ENCODE measurements around the gene CREBBP. TPM values are rescaled to one million over a fixed set of nuclear protein-coding genes. Genes with fewer than 3 reads are reported as not detected.

Gene CREBBP
- total RNA-seq, 1 donor from 2014 or later, result 131 TPM

GRCh38 chr16:3879887-3880564 is 487 bp downstream of the CREBBP start:
- ChIA-PET CTCF (interaction anchor here (1.0 to 1.7 kb wide), 2 partner anchors 108 to 120 kb away, joined by 3 to 4 read pairs; no protein-coding TSS in a partner anchor), POLR2A (interaction anchor here (0.7 to 2.4 kb wide), 7 partner anchors 61 to 391 kb away, joined by 3 to 11 read pairs (median 4); partner anchors contain the start of gene TRAP1)
- no peaks in the 10 kb centered on the region for H3K9me3 Mint-ChIP-seq
- H3K27me3 Mint-ChIP-seq, result peaks cover 5% of the 10 kb centered on the region
- TF ChIP-seq, protein P1, sequence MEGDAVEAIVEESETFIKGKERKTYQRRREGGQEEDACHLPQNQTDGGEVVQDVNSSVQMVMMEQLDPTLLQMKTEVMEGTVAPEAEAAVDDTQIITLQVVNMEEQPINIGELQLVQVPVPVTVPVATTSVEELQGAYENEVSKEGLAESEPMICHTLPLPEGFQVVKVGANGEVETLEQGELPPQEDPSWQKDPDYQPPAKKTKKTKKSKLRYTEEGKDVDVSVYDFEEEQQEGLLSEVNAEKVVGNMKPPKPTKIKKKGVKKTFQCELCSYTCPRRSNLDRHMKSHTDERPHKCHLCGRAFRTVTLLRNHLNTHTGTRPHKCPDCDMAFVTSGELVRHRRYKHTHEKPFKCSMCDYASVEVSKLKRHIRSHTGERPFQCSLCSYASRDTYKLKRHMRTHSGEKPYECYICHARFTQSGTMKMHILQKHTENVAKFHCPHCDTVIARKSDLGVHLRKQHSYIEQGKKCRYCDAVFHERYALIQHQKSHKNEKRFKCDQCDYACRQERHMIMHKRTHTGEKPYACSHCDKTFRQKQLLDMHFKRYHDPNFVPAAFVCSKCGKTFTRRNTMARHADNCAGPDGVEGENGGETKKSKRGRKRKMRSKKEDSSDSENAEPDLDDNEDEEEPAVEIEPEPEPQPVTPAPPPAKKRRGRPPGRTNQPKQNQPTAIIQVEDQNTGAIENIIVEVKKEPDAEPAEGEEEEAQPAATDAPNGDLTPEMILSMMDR (IDR thresholded peaks at IDR 0.05), result no peak
- H3K27ac Mint-ChIP-seq, result no peak overlapping the region
- peaks cover 47% of the 10 kb centered on the region for H3K4me1 Mint-ChIP-seq
- peak overlapping the region; percentile 91 for H3K4me3 Mint-ChIP-seq
- DNase-seq, result peak; percentile 71
- intact Hi-C loops (cut with micrococcal nuclease), result loop anchor here (1.0 to 5.0 kb wide), 10 partner anchors 19 to 479 kb away; partner anchors contain the start of genes SLX4, TFAP4, ZNF174 and ZSCAN32
- ATAC-seq (ENCODE audit: low read depth), result peak; percentile 68
- peaks cover 32% of the 10 kb centered on the region for H3K36me3 Mint-ChIP-seq (ENCODE audit: low read depth)

DNA sequence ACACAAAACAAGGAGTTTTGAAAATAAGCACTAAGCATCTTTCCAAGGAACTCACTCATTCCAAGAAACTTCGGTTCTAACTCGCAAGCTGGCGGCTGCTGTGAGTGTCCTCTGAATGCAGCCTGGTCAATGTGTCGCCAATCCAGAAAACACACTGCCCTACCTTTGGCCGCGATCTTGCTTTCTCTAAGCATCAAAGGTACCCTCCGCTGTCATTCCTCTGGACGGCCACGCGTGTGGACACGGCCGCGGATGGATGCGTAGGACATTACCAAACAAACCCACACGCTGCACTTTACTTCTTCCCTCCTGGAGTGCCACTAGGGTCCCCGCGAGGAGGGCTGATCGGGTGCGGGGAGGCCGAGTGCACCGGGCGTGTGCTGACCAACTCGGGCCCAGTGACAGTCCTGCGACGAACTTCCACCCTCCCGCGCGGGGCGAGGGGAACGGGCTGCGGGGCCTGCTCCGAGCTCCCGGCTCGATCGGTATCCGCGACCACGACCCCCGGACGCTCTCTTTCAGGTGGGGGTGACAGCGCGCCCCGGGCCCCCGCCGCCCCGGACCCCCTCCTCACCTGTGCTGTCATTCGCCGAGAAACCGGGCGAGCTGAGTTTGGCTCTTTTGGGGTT is 1.1 kb downstream of the CREBBP start:
- Mint-ChIP-seq H3K4me1 (peaks cover 53% of the 10 kb centered on the region), H3K9me3 (no peaks in the 10 kb centered on the region), H3K27me3 (peaks cover 5% of the 10 kb centered on the region), H3K27ac (peak overlapping the region; percentile 81), H3K4me3 (peak overlapping the region; percentile 91), H3K36me3 (ENCODE audit: low read depth) (peaks cover 36% of the 10 kb centered on the region)
- DNase-seq, result peak; percentile 31
- TF ChIP-seq, protein P1 (IDR thresholded peaks at IDR 0.05), result no peak
- intact Hi-C loops (cut with micrococcal nuclease), result loop anchor here (2.0 to 5.0 kb wide), 3 partner anchors 19 to 61 kb away; no protein-coding TSS in a partner anchor
- POLR2A ChIA-PET, result interaction anchor here (0.6 to 2.4 kb wide), 6 partner anchors 8 to 374 kb away, joined by 3 to 11 read pairs (median 5); partner anchors contain the start of gene TRAP1
- CTCF ChIA-PET, result interaction anchor here (0.6 to 1.7 kb wide), 4 partner anchors 83 to 375 kb away, joined by 3 to 7 read pairs (median 4); no protein-coding TSS in a partner anchor
- ATAC-seq (ENCODE audit: low read depth), result no peak

GRCh38 chr16:3878610-3879009 is 1.9 kb downstream of the CREBBP start:
- peak overlapping the region; percentile 81 for H3K27ac Mint-ChIP-seq
- H3K4me1 Mint-ChIP-seq, result peaks cover 61% of the 10 kb centered on the region
- peak overlapping the region; percentile 91 for H3K4me3 Mint-ChIP-seq
- no peaks in the 10 kb centered on the region for H3K9me3 Mint-ChIP-seq
- ChIA-PET CTCF (interaction anchor here (0.6 to 1.7 kb wide), 6 partner anchors 62 to 375 kb away, joined by 3 to 7 read pairs (median 4); no protein-coding TSS in a partner anchor), POLR2A (interaction anchor here (0.6 to 2.4 kb wide), 9 partner anchors 8 to 375 kb away, joined by 3 to 11 read pairs (median 4); partner anchors contain the start of gene TRAP1)
- no peak for ATAC-seq (ENCODE audit: low read depth)
- no peak for DNase-seq
- peaks cover 36% of the 10 kb centered on the region for H3K36me3 Mint-ChIP-seq (ENCODE audit: low read depth)
- intact Hi-C loops (cut with micrococcal nuclease), result loop anchor here (2.0 to 5.0 kb wide), 3 partner anchors 18 to 60 kb away; no protein-coding TSS in a partner anchor
- H3K27me3 Mint-ChIP-seq, result peaks cover 5% of the 10 kb centered on the region
- TF ChIP-seq, protein P1 (IDR thresholded peaks at IDR 0.05), result no peak

GRCh38 chr16:3876695-3877094 is 3.8 kb downstream of the CREBBP start:
- TF ChIP-seq, protein P1 (IDR thresholded peaks at IDR 0.05), result no peak
- peak overlapping the region; percentile 41 for H3K4me3 Mint-ChIP-seq
- POLR2A ChIA-PET, result interaction anchor here (0.7 kb wide), 1 partner anchor 186 kb away, joined by 3 read pairs; no protein-coding TSS in a partner anchor
- H3K9me3 Mint-ChIP-seq, result no peaks in the 10 kb centered on the region
- H3K4me1 Mint-ChIP-seq, result peaks cover 77% of the 10 kb centered on the region
- DNase-seq, result no peak
- H3K36me3 Mint-ChIP-seq (ENCODE audit: low read depth), result peaks cover 38% of the 10 kb centered on the region
- CTCF ChIA-PET, result interaction anchor here (0.7 kb wide), 1 partner anchor 14 kb away, joined by 5 read pairs; no protein-coding TSS in a partner anchor
- ATAC-seq (ENCODE audit: low read depth), result no peak
- peak overlapping the region; percentile 18 for H3K27ac Mint-ChIP-seq
- intact Hi-C loops (cut with micrococcal nuclease), result loop anchor here (5.0 kb wide), 1 partner anchor 34 kb away; no protein-coding TSS in a partner anchor
- H3K27me3 Mint-ChIP-seq, result peaks cover 1% of the 10 kb centered on the region

Measured in activated B cell treated with CpG ODN at 0.5 μM for 24 hours (primary cell).